ENCODE data around the gene HOXA4.

The HOXA4 gene

DNA sequence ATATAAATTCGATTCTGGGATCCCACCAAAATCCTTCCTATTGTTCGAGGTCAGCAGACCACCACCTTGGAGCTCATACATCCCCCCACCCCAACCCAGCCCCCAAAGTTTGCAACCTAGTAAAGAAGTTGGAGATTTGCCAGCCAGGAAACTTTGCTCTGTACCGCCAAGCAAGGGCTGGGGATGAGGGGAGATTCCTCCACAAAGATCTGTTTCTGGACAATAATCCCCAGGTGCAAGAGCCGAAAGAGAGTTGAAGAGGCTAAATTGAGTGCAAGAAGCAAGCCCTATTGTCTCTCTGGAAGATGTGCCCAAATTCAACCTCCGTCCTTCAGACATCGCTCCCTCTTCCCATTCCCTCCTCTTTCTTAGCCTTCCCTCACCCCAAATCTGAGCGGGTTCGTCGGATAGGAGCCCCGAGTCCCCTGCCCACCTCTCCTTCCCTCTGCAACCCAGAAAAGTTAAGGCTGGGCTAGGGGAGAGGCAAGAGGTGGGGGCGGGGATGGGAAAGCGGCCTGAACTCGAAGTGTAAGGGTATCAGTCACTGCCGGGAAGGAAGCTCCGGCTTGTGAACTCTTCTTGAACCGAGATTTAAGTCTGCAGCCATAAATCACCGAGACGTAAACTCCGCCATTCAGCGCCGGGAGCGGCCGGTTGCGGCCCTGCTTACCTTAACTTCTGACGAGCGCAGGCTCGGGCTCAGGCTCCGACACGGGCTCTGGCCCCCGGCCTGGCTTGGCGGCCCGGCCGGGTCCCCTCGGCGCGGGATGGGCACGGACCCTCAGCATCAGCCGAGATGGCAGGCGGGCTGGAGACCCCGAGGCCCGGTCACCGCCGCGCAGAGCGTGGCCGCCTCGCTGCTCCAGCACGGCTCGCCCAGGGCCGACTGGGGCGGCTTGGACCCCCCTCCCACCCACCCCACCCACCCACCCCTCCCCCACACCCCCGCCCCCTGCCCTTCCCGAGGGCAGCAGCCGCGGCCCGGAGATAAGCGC is 17.3 kb downstream of the HOXA4 start:
- Histone ChIP-seq H3K27me3 (ENCODE audit: control insufficient read depth in 3 of 3, insufficient read depth in 3 of 3, low read depth in 1 of 3, low read length in 3 of 3) (peaks cover 65 to 95% (median 92%) of the 10 kb centered on the region in 3 experiments), H2AK5ac (ENCODE audit: low read depth, low read length) (no peak overlapping the region), H4K91ac (ENCODE audit: low read depth, low read length, poor library complexity) (no peak overlapping the region), H3K23ac (ENCODE audit: low read depth, low read length, poor library complexity) (peak overlapping the region; percentile 82), H3K4ac (ENCODE audit: low read length) (no peak overlapping the region), H3K4me1 (ENCODE audit: control insufficient read depth in 2 of 2, insufficient read depth in 1 of 2, low read depth in 1 of 2, low read length in 2 of 2) (no peaks in the 10 kb centered on the region), H3K27ac (replicated peaks; ENCODE audit: low read length) (no peak overlapping the region), H3K79me1 (ENCODE audit: low read depth, low read length) (no peaks in the 10 kb centered on the region), H3K4me2 (ENCODE audit: insufficient read depth, low read length, poor library complexity, severe bottlenecking) (no peak overlapping the region), H3K36me3 (replicated peaks in 1 of 2; ENCODE audit: control insufficient read depth in 2 of 2, insufficient read depth in 2 of 2, low read length in 2 of 2) (no peaks in the 10 kb centered on the region), H3K4me3 (ENCODE audit: low read length in 2 of 2) (no peak overlapping the region), H3K14ac (ENCODE audit: low read length) (no peak overlapping the region), H3K9ac (ENCODE audit: low read depth, low read length, poor library complexity) (no peak overlapping the region), H2BK5ac (ENCODE audit: low read length) (no peak overlapping the region), H2BK120ac (ENCODE audit: low read depth, low read length) (no peak overlapping the region), H2AFZ (ENCODE audit: low read length) (peak overlapping the region; percentile 82), H2BK12ac (ENCODE audit: low read length) (no peak overlapping the region), H3K18ac (ENCODE audit: low read length) (no peak overlapping the region), H4K8ac (ENCODE audit: low read depth, low read length) (no peak overlapping the region), H3K9me3 (replicated peaks in 1 of 2; ENCODE audit: control insufficient read depth in 2 of 2, insufficient read depth in 1 of 2, low read depth in 1 of 2, low read length in 2 of 2) (peaks cover 3 to 4% of the 10 kb centered on the region in 2 donors), H2BK15ac (ENCODE audit: low read length) (no peak overlapping the region)
- no CpG with 5 or more reads among the region's 57 CpGs for WGBS, 2 donors (ENCODE audit: extremely low coverage in 2 of 2, insufficient read length in 2 of 2, insufficient replicate concordance in 1 of 2)
- DNase-seq (ENCODE audit: low spot score) = no peak

DNA sequence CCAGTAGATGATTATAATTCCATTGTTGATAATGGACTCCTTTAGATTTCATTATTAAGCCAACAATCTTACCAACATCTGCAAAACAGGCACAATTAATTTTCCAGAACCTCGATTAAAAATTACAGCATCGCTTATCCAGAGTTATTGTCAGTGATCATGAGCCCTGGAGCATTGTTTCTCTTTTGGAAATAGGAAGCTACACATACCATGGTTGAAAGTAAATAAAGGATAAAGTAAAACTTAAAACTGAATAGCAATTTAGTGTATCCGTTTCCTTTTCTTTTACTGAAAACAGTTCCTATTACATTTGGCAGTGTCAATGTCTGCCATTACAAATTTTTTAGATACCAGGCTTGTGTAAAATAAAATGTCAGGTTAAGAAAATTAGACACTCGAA is 18.2 kb downstream of the HOXA4 start:
- H3K4me3 ChIP-seq (ENCODE audit: low read length in 2 of 2) = no peak overlapping the region
- no peak overlapping the region for H3K9ac ChIP-seq (ENCODE audit: low read depth, low read length, poor library complexity)
- H3K79me1 ChIP-seq (ENCODE audit: low read depth, low read length) = no peaks in the 10 kb centered on the region
- no peak for DNase-seq (ENCODE audit: low spot score)
- H2AFZ ChIP-seq (ENCODE audit: low read length) = no peak overlapping the region
- H3K36me3 ChIP-seq (replicated peaks in 1 of 2; ENCODE audit: control insufficient read depth in 2 of 2, insufficient read depth in 2 of 2, low read length in 2 of 2) = no peaks in the 10 kb centered on the region
- no peak overlapping the region for H3K27ac ChIP-seq (replicated peaks; ENCODE audit: low read length)
- peaks cover 69 to 95% (median 92%) of the 10 kb centered on the region in 3 experiments for H3K27me3 ChIP-seq (ENCODE audit: control insufficient read depth in 3 of 3, insufficient read depth in 3 of 3, low read depth in 1 of 3, low read length in 3 of 3)
- no peak overlapping the region for H2BK12ac ChIP-seq (ENCODE audit: low read length)
- H3K4ac ChIP-seq (ENCODE audit: low read length) = no peak overlapping the region
- no peak overlapping the region for H2BK120ac ChIP-seq (ENCODE audit: low read depth, low read length)
- H3K4me2 ChIP-seq (ENCODE audit: insufficient read depth, low read length, poor library complexity, severe bottlenecking) = no peak overlapping the region
- no peak overlapping the region for H4K91ac ChIP-seq (ENCODE audit: low read depth, low read length, poor library complexity)
- no peak overlapping the region for H4K8ac ChIP-seq (ENCODE audit: low read depth, low read length)
- H3K9me3 ChIP-seq (replicated peaks in 1 of 2; ENCODE audit: control insufficient read depth in 2 of 2, insufficient read depth in 1 of 2, low read depth in 1 of 2, low read length in 2 of 2) = peaks cover 3 to 4% of the 10 kb centered on the region in 2 donors
- no peak overlapping the region for H2BK15ac ChIP-seq (ENCODE audit: low read length)
- H2BK5ac ChIP-seq (ENCODE audit: low read length) = no peak overlapping the region
- no CpG with 5 or more reads among the region's 4 CpGs for WGBS, 2 donors (ENCODE audit: extremely low coverage in 2 of 2, insufficient read length in 2 of 2, insufficient replicate concordance in 1 of 2)
- H3K4me1 ChIP-seq (ENCODE audit: control insufficient read depth in 2 of 2, insufficient read depth in 1 of 2, low read depth in 1 of 2, low read length in 2 of 2) = no peaks in the 10 kb centered on the region
- H3K18ac ChIP-seq (ENCODE audit: low read length) = no peak overlapping the region
- H3K23ac ChIP-seq (ENCODE audit: low read depth, low read length, poor library complexity) = no peak overlapping the region
- H2AK5ac ChIP-seq (ENCODE audit: low read depth, low read length) = no peak overlapping the region
- H3K14ac ChIP-seq (ENCODE audit: low read length) = no peak overlapping the region

DNA sequence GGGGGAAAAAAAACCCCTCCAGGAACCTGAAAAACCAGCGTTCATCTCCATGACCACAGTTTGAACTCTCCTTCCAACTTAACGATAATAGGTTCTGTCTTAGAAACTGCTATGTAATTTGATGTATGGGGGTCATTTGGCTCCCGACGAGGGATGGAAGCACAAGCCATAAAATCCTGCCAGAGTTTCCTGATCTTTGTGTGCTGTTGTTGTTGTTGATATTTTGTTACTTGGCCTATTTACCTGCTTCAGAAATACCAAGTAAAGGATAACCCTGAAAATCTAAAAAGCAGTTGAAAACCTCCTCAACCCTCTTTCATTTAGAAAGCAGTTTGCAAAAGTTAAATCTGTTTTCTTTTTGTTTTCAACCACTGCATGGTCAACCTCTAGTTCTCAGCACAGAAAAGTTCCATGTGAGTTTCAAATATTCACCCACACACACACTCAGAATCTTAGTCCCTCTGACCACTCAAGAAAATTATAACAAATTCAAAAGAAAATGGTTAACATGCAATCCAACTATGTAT is 18.7 kb downstream of the HOXA4 start:
- Histone ChIP-seq H2BK5ac (ENCODE audit: low read length) (no peak overlapping the region), H3K27ac (replicated peaks; ENCODE audit: low read length) (no peak overlapping the region), H3K4ac (ENCODE audit: low read length) (no peak overlapping the region), H4K91ac (ENCODE audit: low read depth, low read length, poor library complexity) (no peak overlapping the region), H2AK5ac (ENCODE audit: low read depth, low read length) (no peak overlapping the region), H3K4me1 (ENCODE audit: control insufficient read depth in 2 of 2, insufficient read depth in 1 of 2, low read depth in 1 of 2, low read length in 2 of 2) (no peaks in the 10 kb centered on the region), H3K18ac (ENCODE audit: low read length) (no peak overlapping the region), H3K79me1 (ENCODE audit: low read depth, low read length) (no peaks in the 10 kb centered on the region), H3K9me3 (replicated peaks in 1 of 2; ENCODE audit: control insufficient read depth in 2 of 2, insufficient read depth in 1 of 2, low read depth in 1 of 2, low read length in 2 of 2) (peaks cover 3 to 4% of the 10 kb centered on the region in 2 donors), H3K4me2 (ENCODE audit: insufficient read depth, low read length, poor library complexity, severe bottlenecking) (no peak overlapping the region), H2BK12ac (ENCODE audit: low read length) (no peak overlapping the region), H2BK120ac (ENCODE audit: low read depth, low read length) (no peak overlapping the region), H3K9ac (ENCODE audit: low read depth, low read length, poor library complexity) (no peak overlapping the region), H2AFZ (ENCODE audit: low read length) (no peak overlapping the region), H3K14ac (ENCODE audit: low read length) (no peak overlapping the region), H3K27me3 (ENCODE audit: control insufficient read depth in 3 of 3, insufficient read depth in 3 of 3, low read depth in 1 of 3, low read length in 3 of 3) (peaks cover 63 to 95% (median 88%) of the 10 kb centered on the region in 3 experiments), H3K36me3 (replicated peaks in 1 of 2; ENCODE audit: control insufficient read depth in 2 of 2, insufficient read depth in 2 of 2, low read length in 2 of 2) (no peaks in the 10 kb centered on the region), H3K23ac (ENCODE audit: low read depth, low read length, poor library complexity) (no peak overlapping the region), H4K8ac (ENCODE audit: low read depth, low read length) (no peak overlapping the region), H2BK15ac (ENCODE audit: low read length) (no peak overlapping the region), H3K4me3 (ENCODE audit: low read length in 2 of 2) (no peak overlapping the region)
- no peak for DNase-seq (ENCODE audit: low spot score)
- no CpG with 5 or more reads among the region's 4 CpGs for WGBS, 2 donors (ENCODE audit: extremely low coverage in 2 of 2, insufficient read length in 2 of 2, insufficient replicate concordance in 1 of 2)

DNA sequence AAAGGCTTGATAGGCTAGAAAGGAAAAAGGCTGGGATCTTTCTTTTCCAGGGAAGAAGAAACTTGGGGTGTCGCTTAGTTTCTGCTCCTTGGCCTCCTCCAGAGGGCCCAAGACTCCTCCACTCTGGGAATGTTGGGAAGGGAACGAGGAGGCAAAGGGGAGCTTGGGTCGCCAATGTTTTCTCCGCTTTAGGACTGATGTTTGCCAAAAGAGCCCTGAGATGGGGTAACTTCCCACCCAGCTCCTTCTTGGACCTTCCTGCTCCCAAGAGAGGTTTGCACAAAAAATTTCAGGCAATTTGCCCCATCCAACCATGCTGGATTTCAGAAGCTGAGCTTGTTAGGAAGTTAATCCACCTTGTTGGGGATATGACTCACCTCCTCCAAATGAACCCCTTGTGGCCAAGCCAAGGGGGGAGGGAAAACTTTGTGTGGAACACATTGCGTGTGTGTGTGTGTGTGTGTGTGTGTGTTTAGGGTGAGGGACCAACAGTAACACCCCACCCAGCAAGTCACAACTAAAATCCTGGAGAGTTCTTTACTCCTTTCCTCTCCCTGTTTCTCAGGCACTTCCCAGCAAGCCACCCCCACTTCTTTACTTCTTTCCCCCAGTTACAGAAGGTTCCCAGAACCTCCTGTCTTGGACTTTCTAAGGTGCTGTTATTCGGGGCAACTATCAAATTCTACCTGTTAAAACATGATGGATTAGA is 19.4 kb downstream of the HOXA4 start:
- Histone ChIP-seq H2BK12ac (ENCODE audit: low read length) (no peak overlapping the region), H3K4me2 (ENCODE audit: insufficient read depth, low read length, poor library complexity, severe bottlenecking) (no peak overlapping the region), H2AFZ (ENCODE audit: low read length) (no peak overlapping the region), H3K4me3 (ENCODE audit: low read length in 2 of 2) (no peak overlapping the region), H2BK120ac (ENCODE audit: low read depth, low read length) (no peak overlapping the region), H3K27me3 (ENCODE audit: control insufficient read depth in 3 of 3, insufficient read depth in 3 of 3, low read depth in 1 of 3, low read length in 3 of 3) (peaks cover 66 to 95% (median 88%) of the 10 kb centered on the region in 3 experiments), H3K14ac (ENCODE audit: low read length) (no peak overlapping the region), H3K4me1 (ENCODE audit: control insufficient read depth in 2 of 2, insufficient read depth in 1 of 2, low read depth in 1 of 2, low read length in 2 of 2) (no peaks in the 10 kb centered on the region), H3K79me1 (ENCODE audit: low read depth, low read length) (no peaks in the 10 kb centered on the region), H3K4ac (ENCODE audit: low read length) (no peak overlapping the region), H3K18ac (ENCODE audit: low read length) (no peak overlapping the region), H3K9ac (ENCODE audit: low read depth, low read length, poor library complexity) (no peak overlapping the region), H4K8ac (ENCODE audit: low read depth, low read length) (no peak overlapping the region), H2BK5ac (ENCODE audit: low read length) (no peak overlapping the region), H4K91ac (ENCODE audit: low read depth, low read length, poor library complexity) (no peak overlapping the region), H3K27ac (replicated peaks; ENCODE audit: low read length) (no peak overlapping the region), H2BK15ac (ENCODE audit: low read length) (no peak overlapping the region), H2AK5ac (ENCODE audit: low read depth, low read length) (no peak overlapping the region), H3K36me3 (replicated peaks in 1 of 2; ENCODE audit: control insufficient read depth in 2 of 2, insufficient read depth in 2 of 2, low read length in 2 of 2) (no peaks in the 10 kb centered on the region), H3K23ac (ENCODE audit: low read depth, low read length, poor library complexity) (no peak overlapping the region), H3K9me3 (replicated peaks in 1 of 2; ENCODE audit: control insufficient read depth in 2 of 2, insufficient read depth in 1 of 2, low read depth in 1 of 2, low read length in 2 of 2) (peaks cover 3 to 4% of the 10 kb centered on the region in 2 donors)
- no peak for DNase-seq (ENCODE audit: low spot score)
- no CpG with 5 or more reads among the region's 6 CpGs for WGBS, 2 donors (ENCODE audit: extremely low coverage in 2 of 2, insufficient read length in 2 of 2, insufficient replicate concordance in 1 of 2)

All from neuronal stem cell (in vitro differentiated cells).